Pancreas (tissue), 10 donors: ENCODE data around the gene ILKAP. TPM values are rescaled to one million over a fixed set of nuclear protein-coding genes. Genes with fewer than 3 reads are reported as not detected.

Source experiments
- ATAC-seq, 4 donors: fragments of 200-7000 bp; cut with Tn5 transposase; one replicate each; pipeline versions ENCODE4 v1.8.0 to v1.9.1; 2020; ENCODE audit warnings: mild to moderate bottlenecking in 4 of 4, moderate library complexity in 4 of 4
- DNase-seq, 6 donors: peaks; one replicate each; pipeline ENCODE4 v3.0.0-alpha.2; 2020
- FAIRE-seq: peaks from 2 replicates; lab custom pipeline; 2012; peaks lifted over from hg19 to GRCh38; lab: Jason Lieb, UNC
- H3K27ac ChIP-seq, 4 donors: fragments of 200-600 bp; sonication (generic); 1 replicate in 3 of 4; 2 replicates in 1 of 4; pipeline versions ENCODE4 v1.5.0 to v1.8.0; 2020
- H3K27me3 ChIP-seq, 4 donors: fragments of 200-600 bp; one replicate each; pipeline ENCODE4 v1.8.0; 2021
- H3K36me3 ChIP-seq, 3 donors: fragments of 200-600 bp; sonication (generic) in 1 of 3; one replicate each; pipeline versions ENCODE4 v1.5.0 to v1.8.0; 2020 to 2021
- H3K4me1 ChIP-seq, 3 donors: fragments of 200-600 bp; one replicate each; pipeline ENCODE4 v1.8.0; 2021
- H3K4me3 ChIP-seq, 4 donors: fragments of 200-600 bp; sonication (generic) in 2 of 4; one replicate each; pipeline versions ENCODE4 v1.5.0 to v1.8.0; 2020 to 2021
- H3K9me3 ChIP-seq, 4 donors: fragments of 200-600 bp; one replicate each; pipeline ENCODE4 v1.8.0; 2021
- CTCF ChIP-seq, 4 donors: fragments of 200-600 bp; sonication (generic) in 3 of 4; IDR thresholded peaks; one replicate each; pipeline versions ENCODE4 v1.5.0 to v1.8.0; 2021; ENCODE audit warnings: antibody characterized with exemption in 4 of 4
- WGBS, 2 donors: extraction: QIAGEN DNeasy Blood & Tissue Kit; methylation state at CpG; one replicate each; pipeline ENCODE4 v1.1.7; 2013; 5-methylcytosine and 5-hydroxymethylcytosine counted together
- intact Hi-C, 3 donors: fragments of 100-400 bp; cut with DNase I; formaldehyde crosslinking; loops; one replicate each; pipeline versions ENCODE4 v1.11.1 to v1.14.2; 2022
- polyA plus RNA-seq, 2 donors: library from polyadenylated mRNA; stranded (reverse); fragments of 200-250 nt; gene quantifications; one replicate each; pipeline ENCODE4 v1.2.3, GENCODE V29; 2013
- total RNA-seq, 6 donors: library from RNA; stranded (reverse); fragmentation: NEBNext Ultra II Directional in 4 of 6; extraction: Animal tissue kit (Norgen Biotek cat#: 25700) in 4 of 6; gene quantifications; one replicate each; pipeline versions ENCODE4 v1.2.1 to v1.2.4, GENCODE V29; 2021 to 2023
- donor health status: healthy with polysubstance abuse.
- donor health status: DM: no; HTN: no; CAD: no; lungs with moderate emphysema.
- donor health status: DM: no; HTN: no; CAD: no.
- donor health status: control.
- donor health status: control.
- donor health status: Bipolar disorder and iron deficiency.
- donor health status: DM: yes; HTN: yes; CAD: no.
- donor health status: DM: no; HTN: no; CAD: no.
- donor health status: DM: no; HTN: no; CAD: no.
- donor health status: DM: yes; HTN: yes; CAD: no.

Gene ILKAP
- total and polyA plus RNA-seq, 8 donors: 14.0 to 91.6 (median 21.5) TPM

- no peaks in the 10 kb centered on the region for H3K9me3 ChIP-seq
- H3K4me3 ChIP-seq: peak within 1 kb of the TSS in 2 of 4 donors; percentile 29 to 36
- intact Hi-C loops: no loop called here
- peak in 3 of 4 donors; percentile 29 to 39 (median 29) for TF ChIP-seq CTCF (IDR thresholded peaks at IDR 0.05)
- no peak within 1 kb of the TSS for H3K27ac ChIP-seq
- H3K4me1 ChIP-seq: no peaks in the 10 kb centered on the region
- H3K27me3 ChIP-seq: no peaks in the 10 kb centered on the region
- H3K36me3 ChIP-seq: no peaks in the 10 kb centered on the region
- FAIRE-seq: no peak
- peak in 3 of 6 donors; percentile 50 to 80 (median 66) for DNase-seq
- ATAC-seq: peak in 3 of 4 donors; percentile 55 to 86 (median 75)
- 10 to 21% methylated on average over 30 to 59 of the region's 61 CpGs for WGBS, 2 donors
Observed at GRCh38 chr2:238158509-238159070, 44.9 kb downstream of the ILKAP start, which contains the start of gene ERFE. ERFE (plus strand) TSS chr2:238158970; CDS start chr2:238159008, 38 bp downstream.

DNA sequence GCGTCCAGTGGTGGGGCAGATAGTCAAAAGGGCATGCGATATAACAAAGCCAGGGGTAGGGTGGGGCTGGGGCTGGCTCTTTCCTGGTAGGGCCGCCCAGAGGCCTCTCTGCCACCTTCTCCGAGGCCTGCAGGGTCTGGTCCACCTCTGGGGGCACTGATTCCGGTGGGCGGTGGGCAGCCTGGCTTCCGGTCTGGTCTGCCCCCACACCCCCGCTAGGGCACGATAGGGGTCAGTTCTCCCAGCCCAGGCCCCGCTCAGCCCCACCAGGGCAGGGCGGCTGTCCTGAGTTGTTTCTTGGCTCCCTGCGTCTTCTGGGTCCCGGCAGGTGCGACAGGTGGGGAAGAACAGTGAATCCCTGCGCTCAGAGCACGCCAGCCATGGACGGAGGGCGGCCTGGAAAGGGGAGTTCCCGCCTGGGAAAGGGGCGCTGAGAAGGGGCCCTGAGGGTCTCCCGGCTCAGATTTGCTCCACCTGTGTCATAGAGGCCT is 45.4 kb downstream of the ILKAP start:
- no peak for FAIRE-seq
- ATAC-seq: no peak
- Histone ChIP-seq H3K9me3 (no peaks in the 10 kb centered on the region), H3K27ac (no peak overlapping the region), H3K27me3 (no peaks in the 10 kb centered on the region), H3K4me1 (no peaks in the 10 kb centered on the region), H3K36me3 (no peaks in the 10 kb centered on the region), H3K4me3 (no peak overlapping the region)
- no peak for TF ChIP-seq CTCF (IDR thresholded peaks at IDR 0.05)
- peak in 3 of 6 donors; percentile 31 to 72 (median 56) for DNase-seq
- WGBS, 2 donors: 76 to 77% methylated on average over 21 of the region's 21 CpGs
- intact Hi-C loops: no loop called here

DNA sequence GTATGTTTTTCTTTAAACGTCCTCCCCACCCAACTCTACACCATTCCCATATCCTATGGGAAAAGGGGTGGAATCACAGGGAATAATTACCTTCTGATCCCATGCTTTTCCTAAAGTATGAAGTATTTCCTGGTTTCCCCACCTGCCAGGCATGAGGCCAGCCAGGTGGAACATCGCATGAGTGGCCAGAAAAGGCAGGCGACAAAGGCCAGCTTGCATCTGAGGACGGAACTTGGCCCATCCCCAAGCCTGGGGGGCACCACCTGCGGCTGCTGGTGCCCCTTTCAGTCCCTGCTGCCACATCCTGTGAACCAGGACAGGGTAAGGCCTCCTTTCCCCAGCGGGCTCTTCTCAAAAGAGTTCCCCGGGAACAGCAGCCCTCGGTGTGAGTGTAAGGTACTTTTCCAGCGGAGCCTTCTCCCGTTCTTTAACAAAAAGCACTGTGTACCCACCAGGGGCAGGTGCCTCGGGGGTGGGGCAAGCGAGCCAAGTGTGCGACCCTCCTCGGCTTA is 45.9 kb downstream of the ILKAP start:
- 76 to 77% methylated on average over 14 of the region's 14 CpGs for WGBS, 2 donors
- intact Hi-C loops: no loop called here

DNA sequence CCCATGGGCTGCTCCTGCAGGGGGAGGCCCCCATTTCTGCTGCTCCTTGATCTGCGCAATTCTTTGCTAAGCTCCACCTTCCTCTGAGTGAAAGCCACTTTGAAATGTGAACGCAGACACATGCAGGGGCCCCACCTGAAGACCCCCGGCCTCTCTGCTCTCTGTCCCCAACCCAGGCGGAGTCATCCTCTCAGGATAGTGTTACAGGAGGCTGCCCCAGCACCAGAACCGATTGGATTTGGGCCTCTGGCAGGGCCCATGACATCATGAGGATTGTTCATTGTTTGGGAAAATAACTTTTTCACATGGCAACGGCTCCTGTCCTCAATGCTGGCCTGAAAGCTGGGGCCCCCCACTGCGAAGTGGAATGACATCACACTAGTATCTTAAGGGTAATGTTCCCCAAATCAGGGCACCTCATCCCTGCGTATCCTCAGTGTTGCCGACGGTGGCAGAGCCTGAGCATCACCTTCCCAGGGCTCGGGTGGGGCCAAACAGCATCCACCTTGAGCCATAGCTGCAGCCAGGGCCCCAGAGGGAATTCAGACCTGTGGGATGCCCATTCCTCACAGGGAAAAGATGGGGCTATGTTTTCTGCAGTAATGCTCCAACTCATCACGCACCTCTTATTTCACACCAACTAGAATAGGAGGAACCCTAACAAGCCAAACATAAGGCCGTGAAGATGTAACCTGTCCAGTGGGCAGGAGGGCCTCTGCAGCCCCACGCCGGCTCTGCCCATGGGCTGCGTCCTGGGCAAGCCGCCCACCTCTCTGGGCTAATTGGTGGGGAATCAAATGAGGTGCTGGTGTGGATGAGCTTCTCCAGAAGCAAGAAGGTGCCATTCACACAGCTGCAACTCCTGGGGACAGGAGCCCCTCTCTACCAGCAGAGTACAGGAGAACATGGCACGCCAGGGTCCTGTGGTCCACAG is 47.5 kb downstream of the ILKAP start:
- H3K36me3 ChIP-seq: no peaks in the 10 kb centered on the region
- DNase-seq (no peak), FAIRE-seq (no peak), ATAC-seq (no peak)
- H3K9me3 ChIP-seq: no peaks in the 10 kb centered on the region
- TF ChIP-seq CTCF (IDR thresholded peaks at IDR 0.05): no peak
- intact Hi-C loops: no loop called here
- WGBS, 2 donors: 77 to 83% methylated on average over 18 of the region's 18 CpGs
- no peaks in the 10 kb centered on the region for H3K4me1 ChIP-seq
- H3K4me3 ChIP-seq: no peak overlapping the region
- no peaks in the 10 kb centered on the region for H3K27me3 ChIP-seq
- no peak overlapping the region for H3K27ac ChIP-seq

More for the DNA sequence above, 45.9 kb downstream of the ILKAP start:
- ATAC-seq (no peak), DNase-seq (peak in 1 of 6 donors; percentile 37), FAIRE-seq (no peak)
- H3K27me3 ChIP-seq: no peaks in the 10 kb centered on the region
- no peaks in the 10 kb centered on the region for H3K36me3 ChIP-seq
- TF ChIP-seq CTCF (IDR thresholded peaks at IDR 0.05): no peak
- no peaks in the 10 kb centered on the region for H3K4me1 ChIP-seq
- H3K4me3 ChIP-seq: no peak overlapping the region
- H3K9me3 ChIP-seq: no peaks in the 10 kb centered on the region
- H3K27ac ChIP-seq: no peak overlapping the region
